GM12878 (cell line): ENCODE results near the gene IL1RAPL1. TPM values are rescaled to one million over a fixed set of nuclear protein-coding genes. Genes with fewer than 3 reads are reported as not detected.

Experiments used
- ATAC-seq: fragments of 200-7000 bp; cut with Tn5 transposase; 3 replicates; pipeline ENCODE4 v1.9.1; 2020; ENCODE audit warnings: mild to moderate bottlenecking, moderate library complexity
- BruUV-seq: library from RNA; stranded (reverse); fragments of 400-500 nt; replicated peaks from 2 replicates; lab custom pipeline; 2021; lab: Mats Ljungman, UMichigan
- CTCF ChIA-PET: fragments of 300-600 bp; sonication (Branson Sonifier 250); formaldehyde crosslinking; extraction: SDS; loops from one replicate; lab custom pipeline; 2021; ENCODE audit warnings: inconsistent platforms; lab: Yijun Ruan, JAX
- POLR2A ChIA-PET: fragments of 350-600 bp; formaldehyde crosslinking; extraction: SDS; loops from one replicate; lab custom pipeline; 2021; ENCODE audit warnings: inconsistent platforms; lab: Charles Lee
- RAD21 ChIA-PET: fragments of 300-600 bp; sonication (Branson Sonifier 250); formaldehyde crosslinking; loops from one replicate; lab custom pipeline; 2023; ENCODE audit warnings: antibody characterized with exemption; ENCODE audit not compliant: unreplicated experiment; lab: Charles Lee
- SMC1A ChIA-PET: fragments of 300-600 bp; sonication (Branson Sonifier 250); formaldehyde crosslinking; loops from one replicate; lab custom pipeline; 2023; ENCODE audit not compliant: unreplicated experiment, uncharacterized antibody; lab: Charles Lee
- DNase-seq: peaks from one replicate; pipeline ENCODE4 v3.0.0-alpha.2; 2011; ENCODE audit warnings: low read depth, low spot score
- FAIRE-seq: peaks from 3 replicates; lab custom pipeline; 2011; peaks lifted over from hg19 to GRCh38; lab: Jason Lieb, UNC
- H2AFZ ChIP-seq: 2 replicates; pipeline ENCODE4 v1.6.0; 2011; ENCODE audit warnings: low read depth, low read length, control low read depth; ENCODE audit not compliant: control insufficient read depth
- H3K27ac ChIP-seq: 2 replicates; pipeline ENCODE4 v1.5.1; 2011; ENCODE audit warnings: control low read depth; ENCODE audit not compliant: control insufficient read depth, insufficient read depth
- H3K27me3 ChIP-seq, 2 experiments: replicated peaks in 1 of 2; 2 replicates each; pipeline versions ENCODE4 v1.6.0 to v1.6.1; 2011; ENCODE audit warnings: low read length in 1 of 2; ENCODE audit not compliant: control insufficient read depth in 2 of 2, insufficient read depth in 2 of 2
- H3K36me3 ChIP-seq, 2 experiments: 2 replicates each; pipeline ENCODE4 v1.5.1; 2011; ENCODE audit warnings: low read length in 1 of 2; ENCODE audit not compliant: control insufficient read depth in 2 of 2, insufficient read depth in 2 of 2
- H3K4me1 ChIP-seq: 2 replicates; pipeline ENCODE4 v1.6.1; 2011; ENCODE audit warnings: mild to moderate bottlenecking, low read length, moderate library complexity, mixed read lengths; ENCODE audit not compliant: control insufficient read depth, insufficient read depth
- H3K4me2 ChIP-seq: 2 replicates; pipeline ENCODE4 v1.6.0; 2011; ENCODE audit warnings: control low read depth; ENCODE audit not compliant: control insufficient read depth, insufficient read depth
- H3K4me3 ChIP-seq: fragments of 200-600 bp; sonication (generic); 2 replicates; pipeline ENCODE4 v1.5.1; 2016
- H3K79me2 ChIP-seq: 2 replicates; pipeline ENCODE4 v1.6.0; 2011; ENCODE audit warnings: low read length; ENCODE audit not compliant: control insufficient read depth, insufficient read depth
- H3K9ac ChIP-seq: 2 replicates; pipeline ENCODE4 v1.8.0; 2011; ENCODE audit warnings: low read length, control low read depth, mixed read lengths; ENCODE audit not compliant: control insufficient read depth, insufficient read depth
- H3K9me3 ChIP-seq: replicated peaks from 3 replicates; pipeline ENCODE4 v1.5.1; 2011; ENCODE audit warnings: mild to moderate bottlenecking, low read length; ENCODE audit not compliant: control insufficient read depth, insufficient read depth
- H4K20me1 ChIP-seq: 2 replicates; pipeline ENCODE4 v1.6.0; 2011; ENCODE audit not compliant: control insufficient read depth, insufficient read depth
- ATF2 ChIP-seq: IDR thresholded peaks from 2 replicates; pipeline ENCODE4 v1.6.1; 2012; ENCODE audit warnings: low read length, inconsistent platforms
- MEF2A ChIP-seq: IDR thresholded peaks from 2 replicates; pipeline ENCODE4 v1.6.1; 2011; ENCODE audit warnings: low read depth, mild to moderate bottlenecking, low read length, moderate library complexity; ENCODE audit not compliant: insufficient read depth
- MEF2B ChIP-seq: fragments of 450-650 bp; IDR thresholded peaks from 2 replicates; pipeline ENCODE4 v1.6.1; 2018; ENCODE audit warnings: mild to moderate bottlenecking, moderate library complexity; ENCODE audit not compliant: partially characterized antibody, poor library complexity, severe bottlenecking
- MTA2 ChIP-seq: fragments of 450-650 bp; IDR thresholded peaks from 2 replicates; pipeline ENCODE4 v1.6.1; 2016; ENCODE audit warnings: low read depth, mild to moderate bottlenecking, moderate library complexity
- NFIC ChIP-seq: IDR thresholded peaks from 2 replicates; pipeline ENCODE4 v1.6.1; 2012; ENCODE audit warnings: low read depth, mild to moderate bottlenecking, inconsistent platforms, low read length, moderate library complexity
- RUNX3 ChIP-seq: IDR thresholded peaks from 2 replicates; pipeline ENCODE4 v1.6.1; 2012; ENCODE audit warnings: low read length, inconsistent platforms
- ZNF217 ChIP-seq: fragments of 450-650 bp; IDR thresholded peaks from 2 replicates; pipeline ENCODE4 v1.6.1; 2017; ENCODE audit warnings: antibody characterized with exemption, mild to moderate bottlenecking
- ZNF384 ChIP-seq: IDR thresholded peaks from 2 replicates; pipeline ENCODE4 v1.6.1; 2012; ENCODE audit warnings: low read depth, mild to moderate bottlenecking, low read length, improper control_type of control experiment, borderline replicate concordance
- ZSCAN29 ChIP-seq: fragments of 450-650 bp; IDR thresholded peaks from 2 replicates; pipeline ENCODE4 v1.6.1; 2017; ENCODE audit warnings: mild to moderate bottlenecking, moderate library complexity
- WGBS: methylation state at CpG from one replicate; pipeline ENCODE4 v1.1.6; 2016; ENCODE audit warnings: low lambda C conversion rate; ENCODE audit not compliant: insufficient replicate concordance, insufficient coverage; ENCODE audit errors: missing lambda C conversion rate; 5-methylcytosine and 5-hydroxymethylcytosine counted together
- in situ Hi-C: fragments of 300-500 bp; cut with MboI; formaldehyde crosslinking; loops from 9 replicates; pipeline ENCODE4 v1.14.3; 2018; ENCODE audit warnings: mixed read lengths
- intact Hi-C: fragments of 100-400 bp; cut with micrococcal nuclease; formaldehyde crosslinking; loops from one replicate; pipeline ENCODE4 v1.14.2; 2022; ENCODE audit not compliant: unreplicated experiment
- polyA plus RNA-seq, 11 experiments: library from polyadenylated mRNA; depleted of rRNA in 4 of 11; unstranded in 6 of 11; stranded (reverse) in 5 of 11; fragments of >200 nt; fragmentation: Nextera tagmentation in 4 of 11; fragmentation: Illumina TruSeq in 1 of 11; extraction: Ambion mirVana in 4 of 11; extraction: Trizol in 1 of 11; gene quantifications; 1 replicate in 1 of 11; 2 replicates in 10 of 11; pipeline versions ENCODE4 v1.2.1 to v1.2.3, GENCODE V29; 2011 to 2016; ENCODE audit warnings: inconsistent platforms in 2 of 11, missing spikeins in 2 of 11, low read depth in 1 of 11
- total RNA-seq, 4 experiments: library from RNA; depleted of rRNA in 3 of 4; stranded (reverse); fragments of >200 nt in 3 of 4; fragmentation: Illumina TruSeq in 1 of 4; extraction: Trizol in 1 of 4; gene quantifications; 2 replicates each; pipeline versions ENCODE4 v1.2.1 to v1.2.3, GENCODE V29; 2013 to 2021
- TF ChIP-seq, protein P1 (sequence below): fragments of 450-650 bp; formaldehyde crosslinking; IDR thresholded peaks from 2 replicates; pipeline ENCODE4 v1.5.0; 2022; ENCODE audit warnings: mild to moderate bottlenecking, missing genetic modification characterization
- TF ChIP-seq, protein P2 (sequence below): fragments of 450-650 bp; IDR thresholded peaks from 2 replicates; pipeline ENCODE4 v1.6.1; 2017; ENCODE audit warnings: mild to moderate bottlenecking, low read depth, inconsistent platforms; ENCODE audit not compliant: poor library complexity, severe bottlenecking

The IL1RAPL1 gene
- total and polyA plus RNA-seq, 10 of the 15 experiments (the other 5 are each of a cell fraction or from before 2014, with no cell fraction given), result not detected

GRCh38 chrX:29491659-29492058, 904.4 kb downstream of the IL1RAPL1 start:
- H2AFZ ChIP-seq, result peak overlapping the region; percentile 19; the same call in 1 of the 2 replicates
- TF ChIP-seq RUNX3, result peak; percentile 64
- TF ChIP-seq ZSCAN29, result no peak
- TF ChIP-seq, protein P1, sequence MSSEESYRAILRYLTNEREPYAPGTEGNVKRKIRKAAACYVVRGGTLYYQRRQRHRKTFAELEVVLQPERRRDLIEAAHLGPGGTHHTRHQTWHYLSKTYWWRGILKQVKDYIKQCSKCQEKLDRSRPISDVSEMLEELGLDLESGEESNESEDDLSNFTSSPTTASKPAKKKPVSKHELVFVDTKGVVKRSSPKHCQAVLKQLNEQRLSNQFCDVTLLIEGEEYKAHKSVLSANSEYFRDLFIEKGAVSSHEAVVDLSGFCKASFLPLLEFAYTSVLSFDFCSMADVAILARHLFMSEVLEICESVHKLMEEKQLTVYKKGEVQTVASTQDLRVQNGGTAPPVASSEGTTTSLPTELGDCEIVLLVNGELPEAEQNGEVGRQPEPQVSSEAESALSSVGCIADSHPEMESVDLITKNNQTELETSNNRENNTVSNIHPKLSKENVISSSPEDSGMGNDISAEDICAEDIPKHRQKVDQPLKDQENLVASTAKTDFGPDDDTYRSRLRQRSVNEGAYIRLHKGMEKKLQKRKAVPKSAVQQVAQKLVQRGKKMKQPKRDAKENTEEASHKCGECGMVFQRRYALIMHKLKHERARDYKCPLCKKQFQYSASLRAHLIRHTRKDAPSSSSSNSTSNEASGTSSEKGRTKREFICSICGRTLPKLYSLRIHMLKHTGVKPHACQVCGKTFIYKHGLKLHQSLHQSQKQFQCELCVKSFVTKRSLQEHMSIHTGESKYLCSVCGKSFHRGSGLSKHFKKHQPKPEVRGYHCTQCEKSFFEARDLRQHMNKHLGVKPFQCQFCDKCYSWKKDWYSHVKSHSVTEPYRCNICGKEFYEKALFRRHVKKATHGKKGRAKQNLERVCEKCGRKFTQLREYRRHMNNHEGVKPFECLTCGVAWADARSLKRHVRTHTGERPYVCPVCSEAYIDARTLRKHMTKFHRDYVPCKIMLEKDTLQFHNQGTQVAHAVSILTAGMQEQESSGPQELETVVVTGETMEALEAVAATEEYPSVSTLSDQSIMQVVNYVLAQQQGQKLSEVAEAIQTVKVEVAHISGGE (CRISPR knock-in tag), result no peak
- 0 out of 2 replicates have a peak, but pooled peaks have one; percentile 40 for TF ChIP-seq MEF2A
- 0 out of 2 replicates have a peak, but pooled peaks have one; percentile 32 for TF ChIP-seq ZNF217
- peak; percentile 76 for TF ChIP-seq MTA2
- TF ChIP-seq, protein P2, sequence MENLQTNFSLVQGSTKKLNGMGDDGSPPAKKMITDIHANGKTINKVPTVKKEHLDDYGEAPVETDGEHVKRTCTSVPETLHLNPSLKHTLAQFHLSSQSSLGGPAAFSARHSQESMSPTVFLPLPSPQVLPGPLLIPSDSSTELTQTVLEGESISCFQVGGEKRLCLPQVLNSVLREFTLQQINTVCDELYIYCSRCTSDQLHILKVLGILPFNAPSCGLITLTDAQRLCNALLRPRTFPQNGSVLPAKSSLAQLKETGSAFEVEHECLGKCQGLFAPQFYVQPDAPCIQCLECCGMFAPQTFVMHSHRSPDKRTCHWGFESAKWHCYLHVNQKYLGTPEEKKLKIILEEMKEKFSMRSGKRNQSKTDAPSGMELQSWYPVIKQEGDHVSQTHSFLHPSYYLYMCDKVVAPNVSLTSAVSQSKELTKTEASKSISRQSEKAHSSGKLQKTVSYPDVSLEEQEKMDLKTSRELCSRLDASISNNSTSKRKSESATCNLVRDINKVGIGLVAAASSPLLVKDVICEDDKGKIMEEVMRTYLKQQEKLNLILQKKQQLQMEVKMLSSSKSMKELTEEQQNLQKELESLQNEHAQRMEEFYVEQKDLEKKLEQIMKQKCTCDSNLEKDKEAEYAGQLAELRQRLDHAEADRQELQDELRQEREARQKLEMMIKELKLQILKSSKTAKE, result peak; percentile 90
- TF ChIP-seq ZNF384, result no peak
- TF ChIP-seq ATF2, result 0 out of 2 replicates have a peak, but pooled peaks have one; percentile 26
- TF ChIP-seq MEF2B, result peak; percentile 76
- TF ChIP-seq NFIC, result peak; percentile 27; the same call in 1 of the 2 replicates
- H4K20me1 ChIP-seq, result no peaks in the 10 kb centered on the region
- 2% methylated on average over 3 of the region's 3 CpGs for WGBS
- DNase-seq, result no peak
- ChIA-PET POLR2A (no interaction called here), CTCF (interaction anchor here (1.6 kb wide), 1 partner anchor 14 kb away, joined by 9 read pairs; no protein-coding TSS in a partner anchor), SMC1A (interaction anchor here (1.5 to 1.6 kb wide), 2 partner anchors 12 to 13 kb away, joined by 4 to 5 read pairs; no protein-coding TSS in a partner anchor), RAD21 (no interaction called here)
- FAIRE-seq, result no peak
- in situ Hi-C loops, result no loop called here
- peaks cover 8% of the 10 kb centered on the region; the same call in 1 of the 2 replicates for H3K4me1 ChIP-seq
- intact Hi-C loops, result no loop called here
- no peaks in the 10 kb centered on the region for H3K79me2 ChIP-seq
- H3K4me2 ChIP-seq, result no peak overlapping the region
- H3K27me3 ChIP-seq, result no peaks in the 10 kb centered on the region
- 0 out of 3 replicates have a peak, but pooled peaks have one; percentile 26 for ATAC-seq
- no peak overlapping the region for H3K27ac ChIP-seq
- BruUV-seq, result no TSS peak
- H3K9ac ChIP-seq, result no peak overlapping the region
- H3K36me3 ChIP-seq, result no peaks in the 10 kb centered on the region
- H3K4me3 ChIP-seq, result no peak overlapping the region
- no peaks in the 10 kb centered on the region for H3K9me3 ChIP-seq
